ENCODE results near the gene TSPAN6.

Gene TSPAN6

GRCh38 chrX:100647739-100648138, 11.1 kb upstream of the TSPAN6 start:
- DNase-seq = no peak

DNA sequence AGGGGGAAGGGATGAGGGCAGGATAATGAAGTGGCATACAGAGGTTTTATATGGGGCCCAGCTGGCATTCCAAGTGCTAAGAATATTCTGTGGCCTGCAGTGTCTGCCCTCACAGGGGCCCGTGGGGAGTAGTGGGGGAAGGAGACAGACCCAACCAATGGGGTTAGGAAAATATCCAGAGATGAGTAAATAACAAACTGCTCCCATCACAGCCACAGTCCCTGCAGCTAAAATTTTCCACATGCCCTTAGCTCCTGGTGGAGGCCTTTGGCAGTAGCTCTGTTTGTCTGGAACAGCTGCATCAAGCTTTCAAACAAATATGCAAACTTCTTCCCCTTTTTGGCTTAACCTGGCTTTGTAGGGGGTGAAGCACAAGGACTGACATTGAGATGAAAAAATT, 10.5 kb upstream of the TSPAN6 start:
- DNase-seq = peak; percentile 33

- DNase-seq = no peak
Measured at GRCh38 chrX:100645106-100645505, 8.5 kb upstream of the TSPAN6 start.

GRCh38 chrX:100643956-100644860, 7.6 kb upstream of the TSPAN6 start, which contains the start of gene SRPX2:
SRPX2 (plus strand) TSS chrX:100644199; CDS start chrX:100646323, 2,124 bp downstream.
- peak; percentile 90 for DNase-seq

- DNase-seq = no peak
Measured at GRCh38 chrX:100643212-100643611, 6.6 kb upstream of the TSPAN6 start.

DNA sequence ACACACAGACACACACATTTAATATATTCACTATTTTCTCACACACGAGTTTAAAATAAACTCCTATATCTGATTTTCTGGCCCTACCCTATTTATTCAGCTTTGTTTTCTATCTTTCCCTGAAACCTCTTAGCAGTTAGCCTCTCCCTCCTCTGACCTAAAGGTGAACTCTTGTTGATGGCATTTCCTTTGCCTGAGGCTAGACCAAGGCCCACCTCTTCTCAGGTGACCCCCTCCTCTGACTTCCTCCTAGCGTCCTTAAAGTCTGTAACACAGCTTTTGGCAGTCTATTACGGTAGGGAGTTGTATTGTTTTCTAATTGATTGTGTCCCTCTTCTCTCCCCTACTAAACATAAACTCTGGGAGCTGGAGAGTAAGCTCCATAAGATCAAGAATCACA, 5.7 kb upstream of the TSPAN6 start:
- DNase-seq = no peak

DNA sequence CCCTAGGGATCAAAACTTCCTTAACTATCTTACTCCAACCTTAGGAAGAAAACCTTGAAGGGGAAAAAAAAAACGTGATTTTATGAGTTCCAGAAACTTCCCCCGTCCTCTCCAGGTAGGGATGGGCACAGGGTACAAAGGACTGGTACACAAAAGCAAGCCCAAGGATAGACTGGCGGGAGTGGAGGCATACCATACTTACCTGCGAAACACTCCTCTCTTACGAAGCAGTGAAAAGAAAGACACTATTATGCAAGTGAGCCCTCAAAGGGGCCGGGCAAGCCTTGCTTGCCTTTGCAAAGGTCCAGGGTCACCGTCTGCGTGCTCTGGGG, 651 bp downstream of the TSPAN6 start:
- DNase-seq = no peak

DNA sequence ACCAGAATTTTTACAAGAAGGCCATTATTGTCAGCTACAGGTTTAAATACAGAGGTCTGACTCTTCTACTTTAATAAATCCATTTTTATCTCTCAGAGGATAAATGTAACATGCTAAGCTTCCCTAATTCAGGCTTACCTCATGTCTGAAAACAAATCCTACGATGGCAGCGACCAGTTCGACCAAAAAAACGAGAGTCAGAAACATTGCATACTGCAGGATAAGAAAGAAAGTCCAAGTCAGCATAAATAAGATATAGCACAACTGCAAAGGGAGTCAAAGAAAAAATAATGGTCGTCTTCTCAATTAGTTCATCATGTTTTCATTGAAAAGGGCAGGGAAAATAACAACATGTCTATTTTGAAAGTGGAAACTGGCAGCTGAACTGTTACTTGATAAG, 1.6 kb downstream of the TSPAN6 start:
- no peak for DNase-seq

DNA sequence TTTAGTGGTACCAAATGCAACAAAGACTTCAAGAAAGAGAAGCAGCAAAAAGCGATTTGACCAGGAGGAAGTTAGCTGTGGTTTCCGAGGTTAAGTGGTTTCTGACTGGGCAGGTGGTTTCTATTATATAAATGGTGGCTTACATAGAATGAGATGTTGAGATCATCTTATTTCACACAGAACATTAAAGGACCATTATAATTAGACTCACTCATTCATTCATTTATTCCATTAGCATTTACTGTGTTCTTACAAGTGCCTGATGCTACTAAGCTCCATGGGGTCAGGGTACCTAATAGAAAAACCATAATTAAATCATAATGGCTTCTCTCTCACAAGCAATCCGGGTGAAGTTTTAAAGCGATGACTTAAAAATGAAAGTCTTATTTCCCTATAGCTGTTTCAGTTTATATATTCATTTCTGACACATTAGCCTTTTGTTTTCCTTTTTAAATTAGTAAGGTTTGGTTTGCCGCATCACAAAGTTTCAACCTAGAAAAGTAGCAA, 10.6 kb downstream of the TSPAN6 start:
- peak; percentile 46 for DNase-seq

DNA sequence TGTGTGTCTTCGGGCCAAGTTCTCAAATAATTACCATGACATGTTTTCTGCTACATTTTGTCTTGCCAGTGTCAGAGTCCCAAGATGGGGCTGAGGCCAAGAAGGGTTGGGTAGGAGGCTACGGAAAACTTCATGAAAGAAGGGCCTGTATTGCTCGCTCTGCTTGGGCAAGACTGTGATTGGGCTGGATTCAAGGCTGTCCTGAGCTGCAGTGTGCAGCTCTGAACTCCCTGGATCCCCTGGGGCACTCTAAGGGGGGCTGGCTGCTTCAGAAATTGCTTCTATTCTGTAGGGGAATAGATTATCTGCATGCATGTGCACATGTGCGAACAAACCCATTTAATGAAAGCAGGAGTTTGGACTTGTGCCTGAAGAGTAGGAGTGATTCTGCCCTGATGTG, 13.6 kb downstream of the TSPAN6 start:
- DNase-seq = no peak

- peak; percentile 64 for DNase-seq
Measured at GRCh38 chrX:100615005-100615404, 21.6 kb downstream of the TSPAN6 start.

GRCh38 chrX:100611951-100612350, 24.7 kb downstream of the TSPAN6 start:
- no peak for DNase-seq

DNA sequence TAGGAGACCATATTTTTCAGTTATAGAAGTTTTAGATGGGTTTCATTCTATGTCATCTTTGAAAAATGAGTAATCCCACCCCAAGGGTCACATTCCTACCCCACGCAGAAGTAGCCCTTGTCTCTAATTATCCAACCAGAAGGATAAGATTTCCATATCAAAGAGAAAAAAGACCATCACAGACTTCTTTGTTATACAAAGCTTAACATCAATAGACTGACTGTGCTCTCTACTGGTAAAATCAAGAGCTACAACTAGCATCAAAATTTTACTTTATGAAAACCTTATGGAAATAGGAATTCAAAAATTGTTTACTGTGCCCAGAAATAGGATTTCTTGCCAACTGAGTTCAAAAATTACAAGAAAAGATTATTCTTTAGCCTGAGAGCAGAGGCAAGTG, 27.0 kb downstream of the TSPAN6 start:
- DNase-seq = no peak

DNA sequence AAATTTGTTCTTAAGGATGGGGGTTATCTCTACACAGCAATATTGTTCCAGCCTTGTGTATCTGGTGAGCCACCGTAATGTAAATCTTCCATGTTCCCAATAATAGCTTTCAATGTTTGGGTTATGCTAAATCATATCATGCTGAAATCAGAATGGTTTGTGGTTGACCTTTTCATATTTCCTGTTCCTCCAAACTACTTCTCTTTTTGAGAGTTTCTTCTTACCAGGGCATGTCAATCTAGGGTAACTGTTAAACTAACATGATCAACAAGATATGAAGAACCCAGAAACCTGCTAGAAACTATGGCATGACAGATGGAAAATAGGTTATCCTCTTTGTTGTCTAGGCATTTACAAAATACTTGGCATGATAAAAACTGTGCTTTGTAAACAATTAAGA, 29.9 kb downstream of the TSPAN6 start:
- no peak for DNase-seq

DNA sequence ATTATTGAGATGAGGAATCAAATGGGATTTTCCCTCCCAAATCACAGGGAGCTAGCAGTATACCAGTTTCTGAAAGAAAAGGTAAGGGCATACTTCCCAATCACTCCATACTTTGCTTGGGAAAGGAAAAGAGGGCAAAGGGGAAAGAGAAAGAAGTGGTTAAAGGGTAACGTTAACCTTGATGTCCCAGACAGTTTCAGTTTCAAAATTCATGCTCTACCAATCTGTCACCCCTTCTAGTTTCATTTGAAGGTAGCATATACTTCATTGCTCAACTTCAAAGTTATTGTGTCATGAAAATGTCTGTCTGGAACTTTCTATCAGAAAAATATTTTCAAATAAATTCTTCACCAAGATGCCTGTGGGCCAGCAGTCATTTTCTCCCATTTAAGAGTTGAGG, 35.8 kb downstream of the TSPAN6 start:
- no peak for DNase-seq

GRCh38 chrX:100600340-100600739, 36.3 kb downstream of the TSPAN6 start:
- DNase-seq = no peak

- no peak for DNase-seq
Measured at GRCh38 chrX:100599456-100599855, 37.1 kb downstream of the TSPAN6 start.

DNA sequence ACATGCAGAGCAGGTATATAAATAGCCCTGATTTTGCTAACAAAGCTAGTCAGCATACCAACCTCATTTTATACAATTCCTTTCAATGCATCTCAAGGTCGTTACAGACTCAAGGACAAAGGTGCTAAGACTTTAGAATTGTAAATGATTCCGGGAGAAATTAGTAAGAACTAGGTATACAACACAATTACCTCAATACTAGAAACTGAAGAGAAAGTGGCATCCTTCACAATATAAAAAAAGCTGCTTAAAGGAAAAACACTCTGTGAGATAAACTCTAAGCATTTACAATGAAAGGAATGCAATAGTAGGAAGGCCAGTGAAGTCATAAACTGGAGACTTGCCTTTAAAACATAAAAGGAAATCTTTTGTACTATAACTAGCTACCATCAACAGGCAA, 40.0 kb downstream of the TSPAN6 start:
- DNase-seq = no peak

GRCh38 chrX:100593581-100593980, 43.0 kb downstream of the TSPAN6 start:
- DNase-seq = no peak

DNA sequence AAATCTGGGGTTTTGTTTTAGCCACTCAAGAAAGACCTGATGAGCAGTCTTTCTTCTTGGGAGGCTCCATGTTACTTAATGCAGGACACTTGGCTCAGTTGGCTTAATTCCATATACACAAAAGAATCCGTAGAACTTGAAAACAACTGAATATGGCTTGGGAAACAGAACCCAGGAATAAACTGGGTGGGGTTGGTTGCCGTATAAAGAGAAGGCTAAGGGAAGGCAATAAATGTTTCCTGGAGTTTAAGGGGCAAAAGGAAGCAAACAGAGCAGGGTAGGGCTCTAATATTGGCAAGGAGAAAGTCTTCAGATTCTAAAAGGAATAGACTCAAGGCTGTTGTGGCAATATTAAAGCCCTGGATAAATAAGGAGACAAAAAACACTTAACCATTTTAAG, 43.5 kb downstream of the TSPAN6 start:
- no peak for DNase-seq

GRCh38 chrX:100591256-100592051, 45.2 kb downstream of the TSPAN6 start:
- DNase-seq = no peak

- DNase-seq = no peak
Measured at GRCh38 chrX:100587861-100588260, 48.7 kb downstream of the TSPAN6 start.

DNA sequence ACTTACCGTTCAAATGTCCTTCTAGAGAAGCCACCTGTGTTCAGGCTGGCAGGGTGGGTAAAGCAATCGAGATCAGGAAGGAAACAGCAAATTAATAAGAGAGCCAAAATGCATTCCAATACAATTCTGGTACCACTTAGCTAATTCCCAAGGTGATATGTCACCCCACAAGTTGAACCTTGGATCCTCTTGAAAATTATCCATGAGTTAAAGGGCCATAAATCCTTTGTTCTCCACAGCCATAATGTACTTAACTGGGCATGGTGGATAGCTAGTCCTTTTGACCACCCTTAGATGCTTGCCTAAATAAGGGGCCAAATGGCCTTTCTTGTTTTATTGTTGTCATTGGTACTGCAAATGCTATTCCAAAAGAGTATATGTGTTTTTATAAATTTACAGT, 49.9 kb downstream of the TSPAN6 start:
- DNase-seq = no peak

- DNase-seq = no peak
Measured at GRCh38 chrX:100584611-100585010, 52.0 kb downstream of the TSPAN6 start, which contains the start of gene TNMD. TNMD (plus strand) TSS chrX:100584936; CDS start chrX:100585019, 83 bp downstream.
